ENCODE data around the gene RABGAP1L. TPM values are rescaled to one million over a fixed set of nuclear protein-coding genes. Genes with fewer than 3 reads are reported as not detected.
"Not testable (repeated sequence)": the region's sequence is repeated elsewhere in the genome, so short reads cannot be mapped to it uniquely, and the experiment has no call there.

The RABGAP1L gene
- total RNA-seq, 1 experiment from 2014 or later, result 76.9 TPM

DNA sequence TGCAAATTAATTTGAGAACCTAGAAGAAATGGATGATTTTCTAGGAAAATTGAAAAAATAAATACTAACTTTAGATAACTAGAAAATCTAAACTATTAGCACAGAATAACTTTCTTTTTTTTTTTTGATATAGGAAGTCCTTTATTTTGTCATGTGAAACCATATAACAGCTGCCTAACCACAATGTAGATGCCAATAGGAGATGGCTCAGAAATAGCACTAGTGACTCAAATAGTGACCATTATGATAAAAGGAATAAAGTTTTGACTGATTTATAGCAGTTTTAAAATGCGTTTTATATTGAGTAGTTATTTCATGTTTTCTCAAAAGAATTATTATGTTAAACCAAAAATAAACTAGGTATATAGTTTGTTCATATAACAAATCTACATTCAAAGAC, 682.4 kb downstream of the RABGAP1L start:
- Mint-ChIP-seq H3K36me3 (no peaks in the 10 kb centered on the region), H3K27me3 (ENCODE audit: low read depth) (no peaks in the 10 kb centered on the region), H3K27ac (no peak overlapping the region), H3K4me3 (no peak overlapping the region), H3K9me3 (no peaks in the 10 kb centered on the region), H3K4me1 (no peaks in the 10 kb centered on the region)
- POLR2A ChIA-PET, result no interaction called here
- TF ChIP-seq, protein P1, sequence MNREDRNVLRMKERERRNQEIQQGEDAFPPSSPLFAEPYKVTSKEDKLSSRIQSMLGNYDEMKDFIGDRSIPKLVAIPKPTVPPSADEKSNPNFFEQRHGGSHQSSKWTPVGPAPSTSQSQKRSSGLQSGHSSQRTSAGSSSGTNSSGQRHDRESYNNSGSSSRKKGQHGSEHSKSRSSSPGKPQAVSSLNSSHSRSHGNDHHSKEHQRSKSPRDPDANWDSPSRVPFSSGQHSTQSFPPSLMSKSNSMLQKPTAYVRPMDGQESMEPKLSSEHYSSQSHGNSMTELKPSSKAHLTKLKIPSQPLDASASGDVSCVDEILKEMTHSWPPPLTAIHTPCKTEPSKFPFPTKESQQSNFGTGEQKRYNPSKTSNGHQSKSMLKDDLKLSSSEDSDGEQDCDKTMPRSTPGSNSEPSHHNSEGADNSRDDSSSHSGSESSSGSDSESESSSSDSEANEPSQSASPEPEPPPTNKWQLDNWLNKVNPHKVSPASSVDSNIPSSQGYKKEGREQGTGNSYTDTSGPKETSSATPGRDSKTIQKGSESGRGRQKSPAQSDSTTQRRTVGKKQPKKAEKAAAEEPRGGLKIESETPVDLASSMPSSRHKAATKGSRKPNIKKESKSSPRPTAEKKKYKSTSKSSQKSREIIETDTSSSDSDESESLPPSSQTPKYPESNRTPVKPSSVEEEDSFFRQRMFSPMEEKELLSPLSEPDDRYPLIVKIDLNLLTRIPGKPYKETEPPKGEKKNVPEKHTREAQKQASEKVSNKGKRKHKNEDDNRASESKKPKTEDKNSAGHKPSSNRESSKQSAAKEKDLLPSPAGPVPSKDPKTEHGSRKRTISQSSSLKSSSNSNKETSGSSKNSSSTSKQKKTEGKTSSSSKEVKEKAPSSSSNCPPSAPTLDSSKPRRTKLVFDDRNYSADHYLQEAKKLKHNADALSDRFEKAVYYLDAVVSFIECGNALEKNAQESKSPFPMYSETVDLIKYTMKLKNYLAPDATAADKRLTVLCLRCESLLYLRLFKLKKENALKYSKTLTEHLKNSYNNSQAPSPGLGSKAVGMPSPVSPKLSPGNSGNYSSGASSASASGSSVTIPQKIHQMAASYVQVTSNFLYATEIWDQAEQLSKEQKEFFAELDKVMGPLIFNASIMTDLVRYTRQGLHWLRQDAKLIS (CRISPR knock-in tag; IDR thresholded peaks at IDR 0.05; ENCODE audit: borderline replicate concordance), result no peak
- TF ChIP-seq ZNF219 (CRISPR knock-in tag; IDR thresholded peaks at IDR 0.05; ENCODE audit: borderline replicate concordance) (no peak), ZNF121 (CRISPR knock-in tag; IDR thresholded peaks at IDR 0.05) (no peak), NR3C1 (CRISPR knock-in tag; conservative IDR thresholded peaks at IDR 0.05; ENCODE audit: low read depth) (no peak), ZNF138 (CRISPR knock-in tag; conservative IDR thresholded peaks at IDR 0.05) (no peak), IRF2 (CRISPR knock-in tag; IDR thresholded peaks at IDR 0.05; ENCODE audit: borderline replicate concordance, low read depth) (no peak), ZBTB21 (CRISPR knock-in tag; IDR thresholded peaks at IDR 0.05; ENCODE audit: borderline replicate concordance) (no peak), TCF7 (CRISPR knock-in tag; IDR thresholded peaks at IDR 0.05; ENCODE audit: low read depth) (no peak), FOXP1 (CRISPR knock-in tag; IDR thresholded peaks at IDR 0.05; ENCODE audit: borderline replicate concordance) (no peak), OVOL2 (CRISPR knock-in tag; IDR thresholded peaks at IDR 0.05; ENCODE audit: borderline replicate concordance) (no peak), RELA (CRISPR knock-in tag; IDR thresholded peaks at IDR 0.05; ENCODE audit: borderline replicate concordance) (no peak), ZNF232 (CRISPR knock-in tag; IDR thresholded peaks at IDR 0.05) (no peak), SMAD4 (CRISPR knock-in tag; IDR thresholded peaks at IDR 0.05) (no peak), PRRX2 (CRISPR knock-in tag; IDR thresholded peaks at IDR 0.05) (no peak), ZNF317 (CRISPR knock-in tag; IDR thresholded peaks at IDR 0.05; ENCODE audit: borderline replicate concordance, low read depth) (no peak)
- TF ChIP-seq, protein P2, sequence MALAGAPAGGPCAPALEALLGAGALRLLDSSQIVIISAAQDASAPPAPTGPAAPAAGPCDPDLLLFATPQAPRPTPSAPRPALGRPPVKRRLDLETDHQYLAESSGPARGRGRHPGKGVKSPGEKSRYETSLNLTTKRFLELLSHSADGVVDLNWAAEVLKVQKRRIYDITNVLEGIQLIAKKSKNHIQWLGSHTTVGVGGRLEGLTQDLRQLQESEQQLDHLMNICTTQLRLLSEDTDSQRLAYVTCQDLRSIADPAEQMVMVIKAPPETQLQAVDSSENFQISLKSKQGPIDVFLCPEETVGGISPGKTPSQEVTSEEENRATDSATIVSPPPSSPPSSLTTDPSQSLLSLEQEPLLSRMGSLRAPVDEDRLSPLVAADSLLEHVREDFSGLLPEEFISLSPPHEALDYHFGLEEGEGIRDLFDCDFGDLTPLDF (CRISPR knock-in tag; IDR thresholded peaks at IDR 0.05), result no peak
- TF ChIP-seq, protein P3, sequence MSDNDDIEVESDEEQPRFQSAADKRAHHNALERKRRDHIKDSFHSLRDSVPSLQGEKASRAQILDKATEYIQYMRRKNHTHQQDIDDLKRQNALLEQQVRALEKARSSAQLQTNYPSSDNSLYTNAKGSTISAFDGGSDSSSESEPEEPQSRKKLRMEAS (CRISPR knock-in tag; IDR thresholded peaks at IDR 0.05), result no peak
- TF ChIP-seq, protein P4, sequence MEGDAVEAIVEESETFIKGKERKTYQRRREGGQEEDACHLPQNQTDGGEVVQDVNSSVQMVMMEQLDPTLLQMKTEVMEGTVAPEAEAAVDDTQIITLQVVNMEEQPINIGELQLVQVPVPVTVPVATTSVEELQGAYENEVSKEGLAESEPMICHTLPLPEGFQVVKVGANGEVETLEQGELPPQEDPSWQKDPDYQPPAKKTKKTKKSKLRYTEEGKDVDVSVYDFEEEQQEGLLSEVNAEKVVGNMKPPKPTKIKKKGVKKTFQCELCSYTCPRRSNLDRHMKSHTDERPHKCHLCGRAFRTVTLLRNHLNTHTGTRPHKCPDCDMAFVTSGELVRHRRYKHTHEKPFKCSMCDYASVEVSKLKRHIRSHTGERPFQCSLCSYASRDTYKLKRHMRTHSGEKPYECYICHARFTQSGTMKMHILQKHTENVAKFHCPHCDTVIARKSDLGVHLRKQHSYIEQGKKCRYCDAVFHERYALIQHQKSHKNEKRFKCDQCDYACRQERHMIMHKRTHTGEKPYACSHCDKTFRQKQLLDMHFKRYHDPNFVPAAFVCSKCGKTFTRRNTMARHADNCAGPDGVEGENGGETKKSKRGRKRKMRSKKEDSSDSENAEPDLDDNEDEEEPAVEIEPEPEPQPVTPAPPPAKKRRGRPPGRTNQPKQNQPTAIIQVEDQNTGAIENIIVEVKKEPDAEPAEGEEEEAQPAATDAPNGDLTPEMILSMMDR (IDR thresholded peaks at IDR 0.05), result no peak
- TF ChIP-seq, protein P5, sequence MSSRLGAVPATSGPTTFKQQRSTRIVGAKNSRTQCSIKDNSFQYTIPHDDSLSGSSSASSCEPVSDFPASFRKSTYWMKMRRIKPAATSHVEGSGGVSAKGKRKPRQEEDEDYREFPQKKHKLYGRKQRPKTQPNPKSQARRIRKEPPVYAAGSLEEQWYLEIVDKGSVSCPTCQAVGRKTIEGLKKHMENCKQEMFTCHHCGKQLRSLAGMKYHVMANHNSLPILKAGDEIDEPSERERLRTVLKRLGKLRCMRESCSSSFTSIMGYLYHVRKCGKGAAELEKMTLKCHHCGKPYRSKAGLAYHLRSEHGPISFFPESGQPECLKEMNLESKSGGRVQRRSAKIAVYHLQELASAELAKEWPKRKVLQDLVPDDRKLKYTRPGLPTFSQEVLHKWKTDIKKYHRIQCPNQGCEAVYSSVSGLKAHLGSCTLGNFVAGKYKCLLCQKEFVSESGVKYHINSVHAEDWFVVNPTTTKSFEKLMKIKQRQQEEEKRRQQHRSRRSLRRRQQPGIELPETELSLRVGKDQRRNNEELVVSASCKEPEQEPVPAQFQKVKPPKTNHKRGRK (CRISPR knock-in tag; IDR thresholded peaks at IDR 0.05; ENCODE audit: borderline replicate concordance), result no peak
- TF ChIP-seq, protein P6, sequence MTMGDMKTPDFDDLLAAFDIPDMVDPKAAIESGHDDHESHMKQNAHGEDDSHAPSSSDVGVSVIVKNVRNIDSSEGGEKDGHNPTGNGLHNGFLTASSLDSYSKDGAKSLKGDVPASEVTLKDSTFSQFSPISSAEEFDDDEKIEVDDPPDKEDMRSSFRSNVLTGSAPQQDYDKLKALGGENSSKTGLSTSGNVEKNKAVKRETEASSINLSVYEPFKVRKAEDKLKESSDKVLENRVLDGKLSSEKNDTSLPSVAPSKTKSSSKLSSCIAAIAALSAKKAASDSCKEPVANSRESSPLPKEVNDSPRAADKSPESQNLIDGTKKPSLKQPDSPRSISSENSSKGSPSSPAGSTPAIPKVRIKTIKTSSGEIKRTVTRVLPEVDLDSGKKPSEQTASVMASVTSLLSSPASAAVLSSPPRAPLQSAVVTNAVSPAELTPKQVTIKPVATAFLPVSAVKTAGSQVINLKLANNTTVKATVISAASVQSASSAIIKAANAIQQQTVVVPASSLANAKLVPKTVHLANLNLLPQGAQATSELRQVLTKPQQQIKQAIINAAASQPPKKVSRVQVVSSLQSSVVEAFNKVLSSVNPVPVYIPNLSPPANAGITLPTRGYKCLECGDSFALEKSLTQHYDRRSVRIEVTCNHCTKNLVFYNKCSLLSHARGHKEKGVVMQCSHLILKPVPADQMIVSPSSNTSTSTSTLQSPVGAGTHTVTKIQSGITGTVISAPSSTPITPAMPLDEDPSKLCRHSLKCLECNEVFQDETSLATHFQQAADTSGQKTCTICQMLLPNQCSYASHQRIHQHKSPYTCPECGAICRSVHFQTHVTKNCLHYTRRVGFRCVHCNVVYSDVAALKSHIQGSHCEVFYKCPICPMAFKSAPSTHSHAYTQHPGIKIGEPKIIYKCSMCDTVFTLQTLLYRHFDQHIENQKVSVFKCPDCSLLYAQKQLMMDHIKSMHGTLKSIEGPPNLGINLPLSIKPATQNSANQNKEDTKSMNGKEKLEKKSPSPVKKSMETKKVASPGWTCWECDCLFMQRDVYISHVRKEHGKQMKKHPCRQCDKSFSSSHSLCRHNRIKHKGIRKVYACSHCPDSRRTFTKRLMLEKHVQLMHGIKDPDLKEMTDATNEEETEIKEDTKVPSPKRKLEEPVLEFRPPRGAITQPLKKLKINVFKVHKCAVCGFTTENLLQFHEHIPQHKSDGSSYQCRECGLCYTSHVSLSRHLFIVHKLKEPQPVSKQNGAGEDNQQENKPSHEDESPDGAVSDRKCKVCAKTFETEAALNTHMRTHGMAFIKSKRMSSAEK (CRISPR knock-in tag; IDR thresholded peaks at IDR 0.05; ENCODE audit: borderline replicate concordance), result no peak
- CTCF ChIA-PET, result no interaction called here
- DNase-seq (ENCODE audit: low spot score), result no peak
- no peak for ATAC-seq

DNA sequence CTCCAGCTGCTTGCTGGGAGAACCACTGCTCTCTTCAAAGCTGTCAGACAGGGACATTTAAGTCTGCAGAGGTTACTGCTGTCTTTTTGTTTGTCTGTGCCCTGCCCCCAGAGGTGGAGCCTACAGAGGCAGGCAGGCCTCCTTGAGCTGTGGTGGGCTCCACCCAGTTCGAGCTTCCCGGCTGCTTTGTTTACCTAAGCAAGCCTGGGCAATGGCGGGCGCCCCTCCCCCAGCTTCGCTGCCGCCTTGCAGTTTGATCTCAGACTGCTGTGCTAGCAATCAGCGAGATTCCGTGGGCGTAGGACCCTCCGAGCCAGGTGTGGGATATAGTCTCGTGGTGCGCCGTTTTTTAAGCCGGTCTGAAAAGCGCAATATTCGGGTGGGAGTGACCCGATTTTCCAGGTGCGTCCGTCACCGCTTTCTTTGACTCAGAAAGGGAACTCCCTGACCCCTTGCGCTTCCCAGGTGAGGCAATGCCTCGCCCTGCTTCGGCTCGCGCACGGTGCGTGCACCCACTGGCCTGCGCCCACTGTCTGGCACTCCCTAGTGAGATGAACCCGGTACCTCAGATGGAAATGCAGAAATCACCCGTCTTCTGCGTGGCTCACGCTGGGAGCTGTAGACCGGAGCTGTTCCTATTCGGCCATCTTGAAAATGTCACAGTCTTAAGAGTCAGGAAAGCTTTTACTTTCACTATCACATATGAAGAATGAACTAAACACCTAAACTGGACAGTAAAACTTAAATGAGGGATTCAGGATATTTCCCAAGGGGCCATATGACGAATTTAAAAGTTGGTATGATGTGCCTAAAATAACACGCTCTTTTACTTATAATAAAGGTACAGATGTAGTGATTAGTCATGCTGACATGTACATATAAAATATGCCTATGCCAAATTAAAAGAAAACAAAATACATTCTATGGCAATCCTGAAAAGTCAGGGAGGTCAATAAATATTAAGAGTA, 689.6 kb downstream of the RABGAP1L start:
- H3K4me3 Mint-ChIP-seq, result peak overlapping the region; percentile 63
- POLR2A ChIA-PET; H3K9me3 Mint-ChIP-seq; H3K27me3 Mint-ChIP-seq (ENCODE audit: low read depth); ATAC-seq; CTCF ChIA-PET; DNase-seq (ENCODE audit: low spot score): not testable (repeated sequence)
- H3K27ac Mint-ChIP-seq, result peak overlapping the region; percentile 77
- peaks cover 22% of the 10 kb centered on the region for H3K4me1 Mint-ChIP-seq
- H3K36me3 Mint-ChIP-seq, result peaks cover 15% of the 10 kb centered on the region
